PC-9 (cell line): Measurements from ENCODE around the gene TGFB1.

Experiments used
- CTCF ChIP-seq: fragments of 200-600 bp; sonication (generic); conservative IDR thresholded peaks from 2 replicates; pipeline ENCODE4 v1.6.1; 2017; ENCODE audit warnings: mixed run types, antibody characterized with exemption, mild to moderate bottlenecking, moderate library complexity
- EZH2 ChIP-seq: fragments of 200-600 bp; sonication (generic); IDR thresholded peaks from 2 replicates; pipeline ENCODE4 v1.8.0; 2017; ENCODE audit warnings: antibody characterized with exemption, low read depth

DNA sequence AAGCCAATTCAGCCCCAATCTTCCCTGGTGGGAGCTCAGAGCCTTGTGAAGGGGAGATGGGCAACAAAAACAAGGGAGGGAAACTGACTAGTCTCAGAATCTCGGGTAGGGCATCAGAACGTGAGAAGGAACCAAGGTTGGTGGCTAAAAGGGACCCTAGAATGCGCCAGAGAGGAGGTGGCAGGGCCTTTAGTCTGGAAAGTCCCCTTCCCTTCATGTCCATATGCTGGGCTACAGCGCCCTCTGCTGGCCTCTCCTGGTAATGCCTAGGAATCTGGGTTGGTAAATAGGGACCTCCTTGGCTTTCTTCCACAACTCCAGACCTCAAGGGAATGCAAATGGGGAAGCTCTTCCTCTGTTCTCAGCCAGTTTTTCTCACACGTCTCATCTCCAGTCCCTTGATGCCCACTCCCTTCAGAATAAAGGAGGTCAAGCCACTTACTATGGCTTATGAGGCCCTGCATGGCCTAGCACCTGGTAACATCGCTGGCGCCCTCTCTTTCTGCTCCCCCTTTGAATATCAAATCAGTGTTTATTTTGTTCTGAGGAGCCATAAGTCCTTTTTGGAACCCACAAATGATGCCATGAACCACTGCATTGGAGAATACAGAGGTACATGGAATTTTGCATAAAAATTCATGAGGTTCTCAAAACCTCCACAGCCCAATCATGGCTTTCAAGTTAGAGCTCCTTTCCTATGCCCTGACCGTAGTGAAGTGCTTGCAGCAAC is 45.1 kb downstream of the TGFB1 start:
- TF ChIP-seq CTCF: peak; percentile 99
- TF ChIP-seq EZH2: no peak
